ACC112 (cell line): ENCODE data around the gene ACADVL.
A peak's percentile ranks its signal among the peaks of the same experiment; 100 is the strongest.

Source experiments
- H2AFZ ChIP-seq: fragments of 200-600 bp; sonication (generic); one replicate; pipeline ENCODE4 v1.6.0; 2017; ENCODE audit warnings: antibody characterized with exemption, low read length; ENCODE audit not compliant: unreplicated experiment
- H3K27ac ChIP-seq: fragments of 200-600 bp; sonication (generic); 2 replicates; pipeline ENCODE4 v1.5.1; 2014; ENCODE audit warnings: low read depth, mild to moderate bottlenecking, antibody characterized with exemption, low read length, moderate library complexity
- H3K27me3 ChIP-seq: fragments of 200-600 bp; sonication (generic); 2 replicates; pipeline ENCODE4 v1.6.1; 2014; ENCODE audit warnings: mild to moderate bottlenecking, antibody characterized with exemption, low read length, moderate library complexity, mixed read lengths; ENCODE audit not compliant: insufficient read depth
- H3K36me3 ChIP-seq: fragments of 200-600 bp; sonication (generic); 2 replicates; pipeline ENCODE4 v1.6.1; 2016; ENCODE audit warnings: mild to moderate bottlenecking, antibody characterized with exemption, low read length, moderate library complexity, mixed read lengths; ENCODE audit not compliant: insufficient read depth
- H3K4me1 ChIP-seq: fragments of 200-600 bp; sonication (generic); one replicate; pipeline ENCODE4 v1.6.1; 2016; ENCODE audit warnings: low read length, mixed read lengths; ENCODE audit not compliant: insufficient read depth, unreplicated experiment, control insufficient read depth
- H3K4me3 ChIP-seq: fragments of 200-600 bp; sonication (generic); 2 replicates; pipeline ENCODE4 v1.5.1; 2014; ENCODE audit warnings: mild to moderate bottlenecking, low read depth, low read length
- H3K79me2 ChIP-seq: fragments of 200-600 bp; sonication (generic); one replicate; pipeline ENCODE4 v1.6.0; 2016; ENCODE audit warnings: low read length; ENCODE audit not compliant: control insufficient read depth, unreplicated experiment, insufficient read depth

ACADVL gene

GRCh38 chr17:7256766-7257456 lies 37.2 kb downstream of the ACADVL start:
- Histone ChIP-seq H3K36me3 (peaks cover 26% of the 10 kb centered on the region), H3K4me1 (peaks cover 20% of the 10 kb centered on the region)

GRCh38 chr17:7258731-7259554 lies 39.2 kb downstream of the ACADVL start:
- Histone ChIP-seq H3K4me3 (peak overlapping the region; percentile 25; the same call in 1 of the 2 replicates), H3K36me3 (peaks cover 21% of the 10 kb centered on the region), H3K27me3 (peaks cover 16% of the 10 kb centered on the region), H3K79me2 (peaks cover 5% of the 10 kb centered on the region), H2AFZ (no peak overlapping the region), H3K27ac (peak overlapping the region; percentile 52), H3K4me1 (peaks cover 19% of the 10 kb centered on the region)

More at GRCh38 chr17:7256766-7257456, 37.2 kb downstream of the ACADVL start:
- Histone ChIP-seq H3K27me3 (peaks cover 9% of the 10 kb centered on the region), H3K27ac (no peak overlapping the region), H3K4me3 (no peak overlapping the region), H3K79me2 (peaks cover 17% of the 10 kb centered on the region), H2AFZ (no peak overlapping the region)

GRCh38 chr17:7259555-7259889 lies 39.8 kb downstream of the ACADVL start:
- peaks cover 16% of the 10 kb centered on the region for H3K36me3 ChIP-seq
- peaks cover 24% of the 10 kb centered on the region for H3K4me1 ChIP-seq
- peaks cover 16% of the 10 kb centered on the region for H3K27me3 ChIP-seq
- H3K79me2 ChIP-seq, result no peaks in the 10 kb centered on the region
- H2AFZ ChIP-seq, result no peak overlapping the region
- H3K27ac ChIP-seq, result peak overlapping the region; percentile 52
- H3K4me3 ChIP-seq, result peak overlapping the region; percentile 25; the same call in 1 of the 2 replicates

- H3K4me3 ChIP-seq, result no peak overlapping the region
- H2AFZ ChIP-seq, result no peak overlapping the region
- peaks cover 24% of the 10 kb centered on the region for H3K4me1 ChIP-seq
- no peaks in the 10 kb centered on the region for H3K79me2 ChIP-seq
- H3K36me3 ChIP-seq, result peaks cover 14% of the 10 kb centered on the region
- H3K27ac ChIP-seq, result no peak overlapping the region
- peaks cover 16% of the 10 kb centered on the region for H3K27me3 ChIP-seq
Measured at GRCh38 chr17:7260151-7260550, 40.4 kb downstream of the ACADVL start.

GRCh38 chr17:7260651-7261378 lies 41.1 kb downstream of the ACADVL start:
- peaks cover 25% of the 10 kb centered on the region for H3K4me1 ChIP-seq
- peaks cover 16% of the 10 kb centered on the region for H3K27me3 ChIP-seq
- peak overlapping the region; percentile 56 for H2AFZ ChIP-seq
- H3K36me3 ChIP-seq, result peaks cover 12% of the 10 kb centered on the region
- H3K79me2 ChIP-seq, result no peaks in the 10 kb centered on the region
- H3K27ac ChIP-seq, result no peak overlapping the region
- H3K4me3 ChIP-seq, result peak overlapping the region; percentile 59

GRCh38 chr17:7261379-7262191 lies 41.8 kb downstream of the ACADVL start:
- H3K27me3 ChIP-seq, result peaks cover 16% of the 10 kb centered on the region
- H3K4me1 ChIP-seq, result peaks cover 29% of the 10 kb centered on the region
- no peak overlapping the region for H3K27ac ChIP-seq
- H3K4me3 ChIP-seq, result peak overlapping the region; percentile 59
- H3K79me2 ChIP-seq, result no peaks in the 10 kb centered on the region
- H3K36me3 ChIP-seq, result peaks cover 12% of the 10 kb centered on the region
- H2AFZ ChIP-seq, result peak overlapping the region; percentile 56

- Histone ChIP-seq H3K27ac (no peak within 1 kb of the TSS), H3K4me1 (peaks cover 29% of the 10 kb centered on the region), H3K79me2 (no peaks in the 10 kb centered on the region), H2AFZ (peak within 1 kb of the TSS; percentile 56), H3K4me3 (peak within 1 kb of the TSS; percentile 59), H3K36me3 (peaks cover 12% of the 10 kb centered on the region), H3K27me3 (peaks cover 16% of the 10 kb centered on the region)
Measured at GRCh38 chr17:7262192-7262934, 42.6 kb downstream of the ACADVL start, which contains the start of gene CLDN7. CLDN7 (minus strand) TSS chr17:7262478; CDS start chr17:7262043, 435 bp downstream.

GRCh38 chr17:7262935-7263800 lies 43.4 kb downstream of the ACADVL start:
- Histone ChIP-seq H3K4me3 (peak overlapping the region; percentile 51; the same call in 1 of the 2 replicates), H3K27ac (no peak overlapping the region), H2AFZ (peak overlapping the region; percentile 48), H3K4me1 (peaks cover 29% of the 10 kb centered on the region), H3K79me2 (no peaks in the 10 kb centered on the region), H3K27me3 (peaks cover 16% of the 10 kb centered on the region), H3K36me3 (peaks cover 12% of the 10 kb centered on the region)

GRCh38 chr17:7263801-7264078 lies 44.0 kb downstream of the ACADVL start:
- Histone ChIP-seq H3K36me3 (peaks cover 8% of the 10 kb centered on the region), H3K4me3 (no peak overlapping the region), H2AFZ (no peak overlapping the region), H3K27me3 (peaks cover 16% of the 10 kb centered on the region), H3K4me1 (peaks cover 26% of the 10 kb centered on the region), H3K27ac (peak overlapping the region; percentile 74), H3K79me2 (no peaks in the 10 kb centered on the region)
